Osteoblast (primary cell): ENCODE data around the gene LIN28A. TPM values are rescaled to one million over a fixed set of nuclear protein-coding genes. Genes with fewer than 3 reads are reported as not detected.

Experiments used
- DNase-seq: peaks from one replicate; pipeline ENCODE4 v3.0.0; 2011; ENCODE audit warnings: low spot score, mixed read lengths; ENCODE audit not compliant: insufficient read length; ENCODE audit errors: missing footprints
- H2AFZ ChIP-seq: 2 replicates; pipeline ENCODE4 v1.6.0; 2011; ENCODE audit warnings: mild to moderate bottlenecking, low read length
- H3K27ac ChIP-seq: 2 replicates; pipeline ENCODE4 v1.5.1; 2011; ENCODE audit warnings: mild to moderate bottlenecking, low read depth, low read length, moderate library complexity
- H3K27me3 ChIP-seq: 2 replicates; pipeline ENCODE4 v1.6.0; 2012; ENCODE audit warnings: mild to moderate bottlenecking, control low read depth, inconsistent platforms, low read length, moderate library complexity; ENCODE audit not compliant: insufficient read depth
- H3K36me3 ChIP-seq: 2 replicates; pipeline ENCODE4 v1.5.1; 2011; ENCODE audit warnings: mild to moderate bottlenecking, low read length, control low read depth, moderate library complexity; ENCODE audit not compliant: insufficient read depth
- H3K4me1 ChIP-seq: 2 replicates; pipeline ENCODE4 v1.5.1; 2011; ENCODE audit warnings: mild to moderate bottlenecking, low read length, control low read depth, moderate library complexity; ENCODE audit not compliant: insufficient read depth
- H3K4me2 ChIP-seq: 2 replicates; pipeline ENCODE4 v1.6.0; 2011; ENCODE audit warnings: mild to moderate bottlenecking, low read length; ENCODE audit not compliant: insufficient read depth
- H3K4me3 ChIP-seq: fragments of 200-600 bp; sonication (generic); 3 replicates; pipeline ENCODE4 v1.5.1; 2012; ENCODE audit warnings: mild to moderate bottlenecking, low read length, inconsistent platforms; ENCODE audit not compliant: insufficient read depth
- H3K79me2 ChIP-seq: 2 replicates; pipeline ENCODE4 v1.6.0; 2012; ENCODE audit warnings: mild to moderate bottlenecking, low read length, control low read depth, inconsistent platforms; ENCODE audit not compliant: insufficient read depth
- H3K9me3 ChIP-seq: 2 replicates; pipeline ENCODE4 v1.5.1; 2011; ENCODE audit warnings: low read depth, low read length, control low read depth
- H4K20me1 ChIP-seq: 2 replicates; pipeline ENCODE4 v1.6.0; 2012; ENCODE audit warnings: mild to moderate bottlenecking, low read length, control low read depth; ENCODE audit not compliant: insufficient read depth
- total RNA-seq: library from RNA; depleted of rRNA; stranded (reverse); fragments of >200 nt; gene quantifications from 2 replicates; pipeline ENCODE4 v1.2.3, GENCODE V29; 2012
- TF ChIP-seq, protein P1 (sequence below): IDR thresholded peaks from 2 replicates; pipeline ENCODE4 v1.5.1; 2011; ENCODE audit warnings: mild to moderate bottlenecking, low read depth, low read length, moderate library complexity; ENCODE audit errors: extremely low read depth

LIN28A gene
- total RNA-seq, 1 donor, result not detected

DNA sequence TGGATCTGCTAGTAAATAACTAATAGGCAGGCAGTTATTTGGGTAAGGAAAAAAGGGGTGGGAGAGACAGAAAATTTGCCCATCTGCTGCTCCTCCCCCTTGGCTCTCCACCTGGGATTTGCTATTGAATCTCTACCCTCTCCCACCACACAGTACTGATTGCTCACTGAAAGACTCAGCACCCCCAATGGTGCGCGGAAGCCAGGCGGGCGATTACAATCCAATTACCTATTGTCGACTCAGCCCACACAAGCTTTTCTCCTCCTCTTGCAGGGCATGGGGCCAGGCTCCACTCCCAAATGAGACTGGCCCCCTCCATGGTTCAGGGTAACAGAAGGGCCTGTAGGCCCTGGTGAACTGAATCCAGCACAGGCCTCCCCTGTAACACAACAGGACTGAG, 58.9 kb downstream of the LIN28A start:
- Histone ChIP-seq H3K27ac (no peak overlapping the region), H3K4me1 (peaks cover 30% of the 10 kb centered on the region), H4K20me1 (peaks cover 58% of the 10 kb centered on the region), H3K9me3 (no peaks in the 10 kb centered on the region), H2AFZ (no peak overlapping the region), H3K36me3 (peaks cover 65% of the 10 kb centered on the region), H3K27me3 (no peaks in the 10 kb centered on the region), H3K4me2 (no peak overlapping the region), H3K79me2 (peaks cover 16% of the 10 kb centered on the region), H3K4me3 (no peak overlapping the region)
- DNase-seq, result no peak
- TF ChIP-seq, protein P1, sequence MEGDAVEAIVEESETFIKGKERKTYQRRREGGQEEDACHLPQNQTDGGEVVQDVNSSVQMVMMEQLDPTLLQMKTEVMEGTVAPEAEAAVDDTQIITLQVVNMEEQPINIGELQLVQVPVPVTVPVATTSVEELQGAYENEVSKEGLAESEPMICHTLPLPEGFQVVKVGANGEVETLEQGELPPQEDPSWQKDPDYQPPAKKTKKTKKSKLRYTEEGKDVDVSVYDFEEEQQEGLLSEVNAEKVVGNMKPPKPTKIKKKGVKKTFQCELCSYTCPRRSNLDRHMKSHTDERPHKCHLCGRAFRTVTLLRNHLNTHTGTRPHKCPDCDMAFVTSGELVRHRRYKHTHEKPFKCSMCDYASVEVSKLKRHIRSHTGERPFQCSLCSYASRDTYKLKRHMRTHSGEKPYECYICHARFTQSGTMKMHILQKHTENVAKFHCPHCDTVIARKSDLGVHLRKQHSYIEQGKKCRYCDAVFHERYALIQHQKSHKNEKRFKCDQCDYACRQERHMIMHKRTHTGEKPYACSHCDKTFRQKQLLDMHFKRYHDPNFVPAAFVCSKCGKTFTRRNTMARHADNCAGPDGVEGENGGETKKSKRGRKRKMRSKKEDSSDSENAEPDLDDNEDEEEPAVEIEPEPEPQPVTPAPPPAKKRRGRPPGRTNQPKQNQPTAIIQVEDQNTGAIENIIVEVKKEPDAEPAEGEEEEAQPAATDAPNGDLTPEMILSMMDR, result no peak

DNA sequence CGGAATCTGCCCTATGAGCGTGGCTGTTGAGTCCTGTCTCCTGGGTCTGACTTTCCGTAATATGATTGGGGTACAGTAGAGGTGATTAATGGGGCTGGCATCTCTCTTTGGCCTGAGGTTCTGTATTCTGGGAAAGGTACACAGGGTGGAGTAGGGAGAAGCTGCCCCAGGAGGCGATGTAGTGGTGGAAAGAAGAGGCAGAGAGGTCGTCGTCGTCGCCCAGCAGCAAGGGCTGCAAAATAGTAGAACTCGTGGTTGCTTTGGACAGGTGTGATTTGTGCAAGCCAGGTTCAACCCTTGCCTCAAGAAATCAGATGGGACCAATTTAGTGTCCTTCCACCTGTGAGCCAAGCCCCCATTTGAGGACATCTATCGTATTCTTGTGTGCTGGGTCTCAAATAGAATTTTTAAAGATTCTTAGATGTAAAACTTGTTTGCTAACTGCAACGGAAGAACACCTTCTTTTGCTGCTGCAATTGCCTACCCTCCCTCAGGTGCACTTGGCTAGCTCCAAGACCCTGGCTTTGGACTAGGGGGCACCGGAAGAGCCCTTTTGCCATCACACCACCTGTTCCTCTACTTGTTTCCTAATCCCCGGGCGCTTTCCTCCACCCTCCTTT, 60.4 kb downstream of the LIN28A start:
- TF ChIP-seq, protein P1, result no peak
- peak; percentile 39 for DNase-seq
- no peaks in the 10 kb centered on the region for H3K27me3 ChIP-seq
- peak overlapping the region; percentile 93 for H3K4me2 ChIP-seq
- peaks cover 34% of the 10 kb centered on the region for H3K4me1 ChIP-seq
- H3K79me2 ChIP-seq, result peaks cover 21% of the 10 kb centered on the region
- no peak overlapping the region for H3K27ac ChIP-seq
- peaks cover 61% of the 10 kb centered on the region for H4K20me1 ChIP-seq
- H3K9me3 ChIP-seq, result no peaks in the 10 kb centered on the region
- H3K36me3 ChIP-seq, result peaks cover 57% of the 10 kb centered on the region
- H3K4me3 ChIP-seq, result peak overlapping the region; percentile 87
- H2AFZ ChIP-seq, result no peak overlapping the region

DNA sequence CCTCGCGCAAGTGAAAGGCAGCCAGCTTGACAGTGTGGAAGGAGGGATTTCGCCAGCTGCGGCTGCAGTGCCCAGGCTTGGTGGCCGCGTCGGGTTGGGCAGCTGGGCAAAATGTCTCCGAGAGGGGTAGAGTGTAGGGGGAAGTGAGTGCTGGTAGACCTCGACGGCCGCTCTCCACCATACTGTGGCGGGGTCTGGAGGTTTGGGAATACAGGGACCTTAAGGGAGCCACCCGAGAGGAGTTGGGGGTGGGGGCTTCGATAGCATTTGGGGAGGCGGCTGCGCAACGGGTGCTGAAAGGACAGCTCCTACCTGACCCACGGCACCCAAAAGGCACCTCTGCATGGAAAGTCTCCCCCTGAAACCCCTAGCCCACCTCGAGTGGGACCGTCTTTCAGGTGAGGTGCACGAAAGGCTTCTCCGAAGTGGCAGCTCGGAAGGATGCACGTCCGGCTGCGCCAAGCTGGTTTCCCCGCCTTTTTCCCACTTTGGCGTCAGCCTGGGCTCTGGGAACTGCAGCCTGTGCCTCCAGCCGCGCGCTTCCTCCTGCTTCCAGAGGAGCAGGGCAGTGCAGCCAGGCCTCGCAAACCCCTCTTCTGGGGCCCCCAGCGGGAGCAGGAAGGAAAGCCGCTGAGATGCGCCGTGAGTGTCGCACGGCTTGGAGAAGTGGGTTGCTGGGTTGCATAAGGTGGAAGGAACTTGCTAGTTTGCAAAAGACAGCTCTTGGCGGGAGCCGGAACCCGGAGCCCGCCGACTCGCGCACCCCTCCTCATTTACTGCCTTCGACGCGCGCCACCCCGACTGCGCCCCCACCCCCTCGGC, 61.1 kb downstream of the LIN28A start:
- peaks cover 58% of the 10 kb centered on the region for H4K20me1 ChIP-seq
- DNase-seq, result peak; percentile 87
- no peaks in the 10 kb centered on the region for H3K27me3 ChIP-seq
- peak overlapping the region; percentile 28 for H3K27ac ChIP-seq
- H3K4me2 ChIP-seq, result peak overlapping the region; percentile 93
- no peaks in the 10 kb centered on the region for H3K9me3 ChIP-seq
- H3K36me3 ChIP-seq, result peaks cover 57% of the 10 kb centered on the region
- TF ChIP-seq, protein P1, result no peak
- peaks cover 21% of the 10 kb centered on the region for H3K79me2 ChIP-seq
- H3K4me3 ChIP-seq, result peak overlapping the region; percentile 87
- H3K4me1 ChIP-seq, result peaks cover 34% of the 10 kb centered on the region
- H2AFZ ChIP-seq, result no peak overlapping the region

DNA sequence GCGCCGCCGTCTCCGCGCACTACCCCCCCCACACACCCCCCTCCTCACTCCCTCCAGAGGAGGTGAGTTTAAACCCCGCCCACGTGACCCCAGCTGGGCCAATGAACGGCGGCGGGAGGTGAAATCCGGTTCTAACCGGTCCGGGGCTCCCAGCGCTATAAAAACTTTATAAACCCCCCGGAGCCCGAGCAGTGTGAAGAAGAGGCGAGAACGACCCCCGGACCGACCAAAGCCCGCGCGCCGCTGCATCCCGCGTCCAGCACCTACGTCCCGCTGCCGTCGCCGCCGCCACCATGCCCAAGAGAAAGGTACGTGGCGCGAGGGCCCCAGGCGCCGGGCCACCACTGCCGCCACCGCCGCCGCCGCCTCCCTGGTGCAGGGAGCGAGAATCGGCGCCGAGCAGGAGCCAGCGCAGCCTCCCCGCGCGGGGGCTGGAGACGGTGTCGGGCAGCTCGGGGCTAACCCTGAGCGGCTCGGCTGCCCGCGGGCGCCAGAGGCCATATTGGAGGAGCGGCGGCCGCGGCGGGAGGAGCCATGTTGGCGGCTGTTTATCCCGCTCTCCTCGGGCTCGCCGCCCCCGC, 61.8 kb downstream of the LIN28A start, which contains the start of gene HMGN2:
Gene HMGN2 (plus strand): TSS at position 121 of the 581 bp plus-strand sequence. CDS start 173 bp downstream, at position 294.
- H3K27ac ChIP-seq, result peak within 1 kb of the TSS; percentile 91
- peak within 1 kb of the TSS; percentile 87 for H3K4me3 ChIP-seq
- TF ChIP-seq, protein P1, result no peak
- no peaks in the 10 kb centered on the region for H3K27me3 ChIP-seq
- H4K20me1 ChIP-seq, result peaks cover 52% of the 10 kb centered on the region
- peaks cover 57% of the 10 kb centered on the region for H3K36me3 ChIP-seq
- H3K79me2 ChIP-seq, result peaks cover 21% of the 10 kb centered on the region
- DNase-seq, result peak; percentile 96
- peak within 1 kb of the TSS; percentile 98 for H3K4me2 ChIP-seq
- no peaks in the 10 kb centered on the region for H3K9me3 ChIP-seq
- H3K4me1 ChIP-seq, result peaks cover 34% of the 10 kb centered on the region
- H2AFZ ChIP-seq, result peak within 1 kb of the TSS; percentile 62
